Adrenal gland (tissue), 5 donors: ENCODE data around the gene DCXR.

Source experiments
- POLR2A ChIP-seq, 2 donors: fragments of 450-650 bp; IDR thresholded peaks; one replicate each; pipeline ENCODE4 v1.6.1; 2017; ENCODE audit warnings: antibody characterized with exemption in 2 of 2, mild to moderate bottlenecking in 2 of 2, moderate library complexity in 1 of 2
- TF ChIP-seq, protein P1 (sequence below), 6 experiments: fragments of 450-650 bp in 4 of 6; fragments of 200-600 bp in 2 of 6; sonication (generic) in 1 of 6; IDR thresholded peaks; 1 replicate in 5 of 6; 2 replicates in 1 of 6; pipeline versions ENCODE4 v1.5.1 to v1.8.0; 2016 to 2021; ENCODE audit warnings: antibody characterized with exemption in 6 of 6, mild to moderate bottlenecking in 2 of 6, moderate library complexity in 1 of 6
- donor health status: DM: no; HTN: no; CAD: no.

DNA sequence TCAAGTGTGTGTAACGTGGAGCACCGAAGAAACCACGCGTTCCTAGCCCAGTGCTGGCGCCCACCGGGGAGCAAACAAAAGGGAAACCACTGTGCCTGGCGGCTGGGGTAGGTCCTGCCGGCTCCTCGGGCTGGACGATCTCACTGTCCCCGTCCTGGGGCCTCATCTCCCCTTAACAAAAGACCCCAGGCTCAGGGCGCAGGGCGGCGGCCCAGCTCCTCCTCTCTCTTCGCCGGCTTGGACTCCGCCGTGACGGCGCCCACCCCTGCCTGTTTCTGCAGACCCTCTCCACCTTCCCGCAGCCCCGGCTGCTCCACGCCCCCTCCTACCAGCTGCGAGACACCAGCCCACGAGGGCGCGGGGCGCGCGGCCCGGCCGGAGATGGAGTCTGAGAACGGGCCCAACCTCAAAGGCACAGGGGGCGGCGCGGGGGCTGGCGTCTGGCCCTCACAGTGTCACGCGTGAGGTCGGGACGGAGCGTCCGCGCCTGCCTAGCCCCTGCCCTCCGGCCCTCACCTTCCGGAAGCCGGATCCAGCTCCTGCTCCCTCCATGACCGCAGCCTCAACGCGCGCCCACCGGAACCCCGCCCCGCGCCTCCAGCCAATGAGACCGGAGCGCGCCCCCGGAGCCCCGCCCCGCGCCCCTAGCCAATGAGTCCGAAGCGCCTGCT is 15.1 kb downstream of the DCXR start, which contains the start of gene CENPX:
- peak; percentile 36 to 62 for TF ChIP-seq POLR2A (IDR thresholded peaks at IDR 0.05)
- TF ChIP-seq, protein P1, sequence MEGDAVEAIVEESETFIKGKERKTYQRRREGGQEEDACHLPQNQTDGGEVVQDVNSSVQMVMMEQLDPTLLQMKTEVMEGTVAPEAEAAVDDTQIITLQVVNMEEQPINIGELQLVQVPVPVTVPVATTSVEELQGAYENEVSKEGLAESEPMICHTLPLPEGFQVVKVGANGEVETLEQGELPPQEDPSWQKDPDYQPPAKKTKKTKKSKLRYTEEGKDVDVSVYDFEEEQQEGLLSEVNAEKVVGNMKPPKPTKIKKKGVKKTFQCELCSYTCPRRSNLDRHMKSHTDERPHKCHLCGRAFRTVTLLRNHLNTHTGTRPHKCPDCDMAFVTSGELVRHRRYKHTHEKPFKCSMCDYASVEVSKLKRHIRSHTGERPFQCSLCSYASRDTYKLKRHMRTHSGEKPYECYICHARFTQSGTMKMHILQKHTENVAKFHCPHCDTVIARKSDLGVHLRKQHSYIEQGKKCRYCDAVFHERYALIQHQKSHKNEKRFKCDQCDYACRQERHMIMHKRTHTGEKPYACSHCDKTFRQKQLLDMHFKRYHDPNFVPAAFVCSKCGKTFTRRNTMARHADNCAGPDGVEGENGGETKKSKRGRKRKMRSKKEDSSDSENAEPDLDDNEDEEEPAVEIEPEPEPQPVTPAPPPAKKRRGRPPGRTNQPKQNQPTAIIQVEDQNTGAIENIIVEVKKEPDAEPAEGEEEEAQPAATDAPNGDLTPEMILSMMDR (IDR thresholded peaks at IDR 0.05): no peak
